ENCODE results near the gene SHQ1.

SHQ1 gene

GRCh38 chr3:72847282-72847681 lies 963 bp downstream of the SHQ1 start:
- Histone ChIP-seq H3K9ac (ENCODE audit: low read length) (peak overlapping the region; percentile 86), H3K4me2 (ENCODE audit: low read length) (peak overlapping the region; percentile 83), H2AFZ (ENCODE audit: low read length) (no peak overlapping the region), H3K4me3 (ENCODE audit: low read depth, low read length, poor library complexity, severe bottlenecking) (peak overlapping the region; percentile 97), H3K27me3 (ENCODE audit: insufficient read depth, low read length) (no peaks in the 10 kb centered on the region), H3F3A (ENCODE audit: insufficient read depth, low read length) (no peaks in the 10 kb centered on the region), H3K4me1 (ENCODE audit: insufficient read depth, low read length, severe bottlenecking) (peaks cover 34% of the 10 kb centered on the region), H4K20me1 (ENCODE audit: insufficient read depth, low read length) (no peaks in the 10 kb centered on the region), H3K36me3 (ENCODE audit: insufficient read depth, low read length) (peaks cover 5% of the 10 kb centered on the region), H3K9me3 (ENCODE audit: low read length) (no peaks in the 10 kb centered on the region), H3K9me2 (ENCODE audit: low read depth, low read length) (no peaks in the 10 kb centered on the region), H3K79me2 (ENCODE audit: insufficient read depth, low read length) (peaks cover 27% of the 10 kb centered on the region), H3K27ac (ENCODE audit: low read depth, low read length, poor library complexity, severe bottlenecking) (no peak overlapping the region)
- TF ChIP-seq EZH2 (IDR thresholded peaks at IDR 0.05; ENCODE audit: borderline replicate concordance, low read length), result no peak
- TF ChIP-seq CTCF (IDR thresholded peaks at IDR 0.05; ENCODE audit: low read length), result no peak

GRCh38 chr3:72846166-72846565 lies 2.1 kb downstream of the SHQ1 start:
- Histone ChIP-seq H3K4me3 (ENCODE audit: low read depth, low read length, poor library complexity, severe bottlenecking) (peak overlapping the region; percentile 97), H3K4me2 (ENCODE audit: low read length) (peak overlapping the region; percentile 83), H3K79me2 (ENCODE audit: insufficient read depth, low read length) (peaks cover 27% of the 10 kb centered on the region)

GRCh38 chr3:72844436-72844993 lies 3.7 kb downstream of the SHQ1 start:
- Histone ChIP-seq H3K79me2 (ENCODE audit: insufficient read depth, low read length) (peaks cover 27% of the 10 kb centered on the region), H2AFZ (ENCODE audit: low read length) (no peak overlapping the region), H3K9ac (ENCODE audit: low read length) (no peak overlapping the region), H3K27ac (ENCODE audit: low read depth, low read length, poor library complexity, severe bottlenecking) (no peak overlapping the region), H3K4me1 (ENCODE audit: insufficient read depth, low read length, severe bottlenecking) (peaks cover 33% of the 10 kb centered on the region), H4K20me1 (ENCODE audit: insufficient read depth, low read length) (no peaks in the 10 kb centered on the region), H3K36me3 (ENCODE audit: insufficient read depth, low read length) (peaks cover 29% of the 10 kb centered on the region), H3K4me3 (ENCODE audit: low read depth, low read length, poor library complexity, severe bottlenecking) (no peak overlapping the region), H3K9me2 (ENCODE audit: low read depth, low read length) (no peaks in the 10 kb centered on the region), H3F3A (ENCODE audit: insufficient read depth, low read length) (no peaks in the 10 kb centered on the region), H3K4me2 (ENCODE audit: low read length) (no peak overlapping the region), H3K27me3 (ENCODE audit: insufficient read depth, low read length) (no peaks in the 10 kb centered on the region), H3K9me3 (ENCODE audit: low read length) (no peaks in the 10 kb centered on the region)
- TF ChIP-seq EZH2 (IDR thresholded peaks at IDR 0.05; ENCODE audit: borderline replicate concordance, low read length), result no peak

More at GRCh38 chr3:72846166-72846565, 2.1 kb downstream of the SHQ1 start:
- H4K20me1 ChIP-seq (ENCODE audit: insufficient read depth, low read length), result no peaks in the 10 kb centered on the region
- H3K4me1 ChIP-seq (ENCODE audit: insufficient read depth, low read length, severe bottlenecking), result peaks cover 34% of the 10 kb centered on the region
- H3K9me2 ChIP-seq (ENCODE audit: low read depth, low read length), result no peaks in the 10 kb centered on the region
- H3F3A ChIP-seq (ENCODE audit: insufficient read depth, low read length), result no peaks in the 10 kb centered on the region
- H3K9ac ChIP-seq (ENCODE audit: low read length), result no peak overlapping the region; the same call in 1 of the 2 replicates
- H3K36me3 ChIP-seq (ENCODE audit: insufficient read depth, low read length), result peaks cover 17% of the 10 kb centered on the region
- TF ChIP-seq EZH2 (IDR thresholded peaks at IDR 0.05; ENCODE audit: borderline replicate concordance, low read length) (no peak), CTCF (IDR thresholded peaks at IDR 0.05; ENCODE audit: low read length) (no peak)
- no peaks in the 10 kb centered on the region for H3K9me3 ChIP-seq (ENCODE audit: low read length)
- H3K27ac ChIP-seq (ENCODE audit: low read depth, low read length, poor library complexity, severe bottlenecking), result no peak overlapping the region
- H3K27me3 ChIP-seq (ENCODE audit: insufficient read depth, low read length), result no peaks in the 10 kb centered on the region
- no peak overlapping the region for H2AFZ ChIP-seq (ENCODE audit: low read length)

GRCh38 chr3:72839057-72839456 lies 9.2 kb downstream of the SHQ1 start:
- H3K36me3 ChIP-seq (ENCODE audit: insufficient read depth, low read length), result peaks cover 76% of the 10 kb centered on the region
- TF ChIP-seq EZH2 (IDR thresholded peaks at IDR 0.05; ENCODE audit: borderline replicate concordance, low read length) (no peak), CTCF (IDR thresholded peaks at IDR 0.05; ENCODE audit: low read length) (no peak)
- H3K9ac ChIP-seq (ENCODE audit: low read length), result no peak overlapping the region
- no peak overlapping the region for H2AFZ ChIP-seq (ENCODE audit: low read length)
- no peaks in the 10 kb centered on the region for H3K79me2 ChIP-seq (ENCODE audit: insufficient read depth, low read length)
- H3K27ac ChIP-seq (ENCODE audit: low read depth, low read length, poor library complexity, severe bottlenecking), result no peak overlapping the region
- H3K9me3 ChIP-seq (ENCODE audit: low read length), result no peaks in the 10 kb centered on the region
- no peaks in the 10 kb centered on the region for H3F3A ChIP-seq (ENCODE audit: insufficient read depth, low read length)
- H3K27me3 ChIP-seq (ENCODE audit: insufficient read depth, low read length), result no peaks in the 10 kb centered on the region
- H4K20me1 ChIP-seq (ENCODE audit: insufficient read depth, low read length), result no peaks in the 10 kb centered on the region
- no peaks in the 10 kb centered on the region for H3K9me2 ChIP-seq (ENCODE audit: low read depth, low read length)
- H3K4me3 ChIP-seq (ENCODE audit: low read depth, low read length, poor library complexity, severe bottlenecking), result no peak overlapping the region
- H3K4me2 ChIP-seq (ENCODE audit: low read length), result no peak overlapping the region
- no peaks in the 10 kb centered on the region for H3K4me1 ChIP-seq (ENCODE audit: insufficient read depth, low read length, severe bottlenecking)
